ENCODE measurements around the gene RRH.
A peak's percentile ranks its signal among the peaks of the same experiment; 100 is the strongest.
"Not testable (repeated sequence)": the region's sequence is repeated elsewhere in the genome, so short reads cannot be mapped to it uniquely, and the experiment has no call there.

RRH gene, protein sequence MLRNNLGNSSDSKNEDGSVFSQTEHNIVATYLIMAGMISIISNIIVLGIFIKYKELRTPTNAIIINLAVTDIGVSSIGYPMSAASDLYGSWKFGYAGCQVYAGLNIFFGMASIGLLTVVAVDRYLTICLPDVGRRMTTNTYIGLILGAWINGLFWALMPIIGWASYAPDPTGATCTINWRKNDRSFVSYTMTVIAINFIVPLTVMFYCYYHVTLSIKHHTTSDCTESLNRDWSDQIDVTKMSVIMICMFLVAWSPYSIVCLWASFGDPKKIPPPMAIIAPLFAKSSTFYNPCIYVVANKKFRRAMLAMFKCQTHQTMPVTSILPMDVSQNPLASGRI

DNA sequence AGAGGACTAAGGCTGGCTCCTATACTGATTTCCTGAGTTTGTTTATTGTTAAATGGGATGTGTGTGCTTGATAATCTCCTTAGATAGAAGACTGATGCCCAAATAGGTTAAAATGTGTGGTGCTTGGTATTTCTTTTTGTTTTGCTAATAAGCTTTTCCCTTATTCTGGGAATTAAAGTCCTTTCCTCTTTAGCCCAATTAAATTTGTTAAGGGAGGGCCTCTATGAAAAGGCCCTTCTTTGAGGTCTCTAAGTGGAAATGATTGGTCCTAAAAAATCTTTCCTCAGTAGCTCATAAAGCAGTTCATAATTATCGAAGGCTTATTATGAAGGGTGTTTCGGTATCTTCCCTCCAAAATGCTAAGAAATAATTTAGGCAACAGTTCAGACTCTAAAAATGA is at the start of gene RRH:
Gene RRH (plus strand): TSS at position 301 of the 400 bp plus-strand sequence. CDS start 56 bp downstream, at position 357.
- no peaks in the 10 kb centered on the region for H3K27me3 Mint-ChIP-seq
- H3K36me3 Mint-ChIP-seq = no peaks in the 10 kb centered on the region
- H3K9me3 Mint-ChIP-seq (ENCODE audit: low read depth) = no peaks in the 10 kb centered on the region
- H3K27ac Mint-ChIP-seq = no peak within 1 kb of the TSS
- no peak within 1 kb of the TSS for H3K4me3 Mint-ChIP-seq
- peaks cover 2% of the 10 kb centered on the region for H3K4me1 Mint-ChIP-seq (ENCODE audit: low read depth)

DNA sequence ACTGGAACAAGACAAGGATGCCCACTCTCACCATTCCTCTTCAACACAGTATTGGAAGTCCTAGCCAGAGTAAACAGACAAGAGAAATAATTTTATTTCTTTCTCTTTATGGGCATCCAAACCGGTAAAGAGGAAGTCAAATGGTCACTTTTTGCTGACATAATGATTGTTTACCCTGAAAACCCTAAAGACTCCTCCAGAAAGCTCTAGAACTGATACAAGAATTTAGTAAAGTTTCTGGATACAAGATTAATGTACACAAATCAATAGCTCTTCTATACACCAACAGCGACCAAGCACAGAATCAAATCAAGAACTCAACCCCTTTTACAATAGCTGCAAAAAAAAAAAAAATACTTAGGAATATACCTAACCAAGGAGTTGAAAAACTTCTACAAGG is 45.7 kb upstream of the RRH start:
- H3K36me3 Mint-ChIP-seq; H3K4me1 Mint-ChIP-seq (ENCODE audit: low read depth); H3K27me3 Mint-ChIP-seq: not testable (repeated sequence)

DNA sequence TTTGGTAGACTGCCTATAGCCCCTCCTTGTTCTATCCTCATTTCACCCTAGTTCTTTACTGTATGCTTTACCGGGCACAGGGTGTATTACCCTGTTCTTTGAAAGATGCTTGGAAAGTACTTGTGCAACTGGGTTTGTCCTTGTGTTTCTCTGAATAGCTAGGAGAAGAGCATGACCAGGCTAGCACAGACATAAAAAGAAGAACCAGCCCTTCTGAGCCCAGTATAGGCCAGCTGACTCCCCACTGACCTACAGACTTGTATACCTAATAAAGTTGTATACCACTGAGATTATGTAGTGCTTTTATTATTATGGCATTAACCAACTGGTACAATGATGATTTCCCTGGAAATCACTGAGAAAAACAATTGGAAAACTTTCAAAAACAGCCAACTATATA is 40.9 kb upstream of the RRH start:
- no peaks in the 10 kb centered on the region for H3K27me3 Mint-ChIP-seq

More for the DNA sequence above, 45.7 kb upstream of the RRH start:
- not testable (repeated sequence) for H3K27ac Mint-ChIP-seq; H3K4me3 Mint-ChIP-seq; H3K9me3 Mint-ChIP-seq (ENCODE audit: low read depth)

DNA sequence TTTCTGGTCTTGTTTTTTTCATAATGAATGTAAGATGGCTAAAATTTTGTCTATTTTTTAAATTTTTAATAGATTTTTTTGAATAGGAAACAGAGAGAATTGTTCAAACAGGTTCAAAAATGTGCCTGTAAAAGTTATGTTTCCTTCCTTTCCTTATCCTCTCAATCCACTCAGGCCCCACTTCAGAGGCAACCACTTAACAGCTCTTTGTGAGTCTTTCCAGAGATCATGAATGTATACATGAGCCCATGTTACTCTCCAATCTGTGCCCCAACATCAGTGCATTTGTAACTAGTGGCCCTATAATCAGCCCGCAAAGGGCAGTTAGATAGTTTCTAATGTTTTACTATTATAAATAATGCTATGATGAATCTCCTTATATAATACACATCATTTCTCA is 40.0 kb upstream of the RRH start:
- Mint-ChIP-seq H3K9me3 (ENCODE audit: low read depth) (peaks cover 11% of the 10 kb centered on the region), H3K27ac (no peak overlapping the region), H3K4me1 (ENCODE audit: low read depth) (no peaks in the 10 kb centered on the region), H3K36me3 (no peaks in the 10 kb centered on the region), H3K27me3 (no peaks in the 10 kb centered on the region), H3K4me3 (no peak overlapping the region)

More for the DNA sequence above, 40.9 kb upstream of the RRH start:
- Mint-ChIP-seq H3K27ac (no peak overlapping the region), H3K4me3 (no peak overlapping the region), H3K36me3 (no peaks in the 10 kb centered on the region), H3K9me3 (ENCODE audit: low read depth) (peaks cover 11% of the 10 kb centered on the region), H3K4me1 (ENCODE audit: low read depth) (no peaks in the 10 kb centered on the region)

DNA sequence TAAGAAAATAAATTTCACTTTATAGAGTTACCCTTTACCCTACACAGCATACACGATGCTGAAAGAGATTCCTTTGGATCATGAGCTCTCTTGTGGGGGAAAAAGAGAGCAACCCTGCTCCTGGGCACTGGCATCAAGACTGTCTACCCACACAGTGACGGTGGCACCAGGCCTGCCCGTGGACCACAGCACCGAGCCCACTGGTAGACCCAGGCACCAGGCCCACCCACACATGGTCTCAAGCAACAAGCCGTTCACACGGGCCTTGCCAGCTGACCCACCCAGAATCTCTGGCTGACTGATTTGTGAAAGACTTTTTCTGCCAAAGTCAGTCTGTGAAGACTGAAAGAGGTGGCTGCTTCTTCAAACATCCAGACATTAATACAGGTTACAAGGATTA is 32.7 kb upstream of the RRH start:
- H3K27ac Mint-ChIP-seq = no peak overlapping the region
- no peaks in the 10 kb centered on the region for H3K4me1 Mint-ChIP-seq (ENCODE audit: low read depth)
- H3K27me3 Mint-ChIP-seq = peaks cover 4% of the 10 kb centered on the region
- no peak overlapping the region for H3K4me3 Mint-ChIP-seq
- peaks cover 15% of the 10 kb centered on the region for H3K9me3 Mint-ChIP-seq (ENCODE audit: low read depth)
- H3K36me3 Mint-ChIP-seq = peaks cover 9% of the 10 kb centered on the region

DNA sequence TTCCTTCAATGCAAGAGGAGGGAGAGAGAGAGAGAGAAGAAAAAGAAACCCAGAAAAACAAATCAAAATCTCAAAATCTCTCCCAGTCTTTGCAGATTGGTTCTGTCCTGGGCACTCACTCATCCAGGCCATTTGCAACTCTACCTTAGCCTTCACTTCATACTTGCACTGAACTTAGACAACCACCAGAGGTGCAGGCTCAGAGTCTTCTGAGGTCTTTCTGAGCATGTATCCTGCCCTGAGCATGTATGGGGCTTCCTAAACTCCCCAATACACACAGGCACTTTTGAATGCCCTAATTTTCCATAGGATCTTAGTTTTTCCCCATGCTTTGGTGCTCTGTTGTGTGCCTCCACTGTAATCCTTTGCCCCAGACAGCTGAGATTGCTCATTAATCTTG is 28.9 kb upstream of the RRH start:
- peaks cover 10% of the 10 kb centered on the region for H3K9me3 Mint-ChIP-seq (ENCODE audit: low read depth)
- H3K27me3 Mint-ChIP-seq = peaks cover 3% of the 10 kb centered on the region
- H3K27ac Mint-ChIP-seq = no peak overlapping the region
- H3K36me3 Mint-ChIP-seq = peaks cover 5% of the 10 kb centered on the region
- H3K4me1 Mint-ChIP-seq (ENCODE audit: low read depth) = no peaks in the 10 kb centered on the region
- H3K4me3 Mint-ChIP-seq = no peak overlapping the region

DNA sequence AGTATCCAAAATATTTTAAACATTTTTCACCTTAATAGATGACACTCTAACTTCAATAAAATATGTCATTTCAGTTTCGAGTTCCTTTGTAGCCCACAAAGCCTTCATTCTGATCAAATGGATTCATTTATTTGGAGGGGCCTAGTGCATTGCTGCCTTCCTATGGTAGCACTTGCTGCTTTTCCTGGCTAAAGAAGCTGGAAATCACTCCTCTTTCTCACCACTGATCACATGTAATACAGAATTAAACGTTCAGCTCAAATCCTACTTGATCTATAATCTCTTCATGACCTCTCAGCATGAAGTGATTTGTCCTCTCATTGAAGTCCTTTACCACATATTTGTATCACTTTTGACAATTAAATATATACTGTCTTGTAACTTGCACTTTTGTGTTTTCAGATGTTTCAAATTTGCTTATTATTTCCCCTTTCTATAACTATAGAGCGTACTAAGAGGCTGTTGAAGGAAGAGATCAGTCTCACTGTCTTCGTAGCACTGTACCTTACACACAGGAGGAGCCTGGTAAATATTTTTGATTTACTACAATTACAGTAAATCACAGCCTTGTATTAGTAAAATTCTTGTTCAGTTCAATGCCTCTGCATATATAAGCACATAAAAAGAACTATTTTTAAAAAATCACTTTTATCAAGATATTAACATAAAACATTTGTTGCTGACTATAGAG is 26.5 kb upstream of the RRH start:
- Mint-ChIP-seq H3K9me3 (ENCODE audit: low read depth) (no peaks in the 10 kb centered on the region), H3K27me3 (no peaks in the 10 kb centered on the region), H3K27ac (no peak overlapping the region), H3K4me3 (no peak overlapping the region), H3K36me3 (no peaks in the 10 kb centered on the region), H3K4me1 (ENCODE audit: low read depth) (no peaks in the 10 kb centered on the region)

DNA sequence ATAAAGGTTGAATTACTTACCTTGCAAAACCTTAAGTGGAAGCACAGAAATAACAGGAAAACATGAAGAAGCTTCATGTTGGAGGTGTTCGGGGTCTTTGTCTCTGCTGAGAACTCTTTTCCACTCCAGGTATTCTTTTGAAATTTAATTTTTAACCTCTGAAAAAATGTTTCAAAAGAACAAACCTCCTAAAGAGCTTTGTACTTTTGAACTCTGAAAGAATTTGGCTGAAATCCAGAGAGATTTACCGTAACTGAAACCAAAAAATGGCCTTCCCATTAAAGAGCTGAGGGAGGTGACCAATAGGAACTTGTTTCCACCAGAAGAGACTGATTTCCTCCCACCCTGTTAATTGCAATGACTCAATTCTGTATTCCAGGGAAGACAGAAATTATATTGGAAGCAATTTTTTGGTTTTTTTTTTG is 25.9 kb upstream of the RRH start, which contains the start of gene CFI:
Gene CFI (minus strand): TSS at position 105 of the 425 bp plus-strand sequence. CDS start 28 bp downstream, at position 77.
- no peak within 1 kb of the TSS for H3K4me3 Mint-ChIP-seq
- H3K9me3 Mint-ChIP-seq (ENCODE audit: low read depth) = no peaks in the 10 kb centered on the region
- no peaks in the 10 kb centered on the region for H3K4me1 Mint-ChIP-seq (ENCODE audit: low read depth)
- H3K27ac Mint-ChIP-seq = no peak within 1 kb of the TSS
- no peaks in the 10 kb centered on the region for H3K36me3 Mint-ChIP-seq
- H3K27me3 Mint-ChIP-seq = no peaks in the 10 kb centered on the region

DNA sequence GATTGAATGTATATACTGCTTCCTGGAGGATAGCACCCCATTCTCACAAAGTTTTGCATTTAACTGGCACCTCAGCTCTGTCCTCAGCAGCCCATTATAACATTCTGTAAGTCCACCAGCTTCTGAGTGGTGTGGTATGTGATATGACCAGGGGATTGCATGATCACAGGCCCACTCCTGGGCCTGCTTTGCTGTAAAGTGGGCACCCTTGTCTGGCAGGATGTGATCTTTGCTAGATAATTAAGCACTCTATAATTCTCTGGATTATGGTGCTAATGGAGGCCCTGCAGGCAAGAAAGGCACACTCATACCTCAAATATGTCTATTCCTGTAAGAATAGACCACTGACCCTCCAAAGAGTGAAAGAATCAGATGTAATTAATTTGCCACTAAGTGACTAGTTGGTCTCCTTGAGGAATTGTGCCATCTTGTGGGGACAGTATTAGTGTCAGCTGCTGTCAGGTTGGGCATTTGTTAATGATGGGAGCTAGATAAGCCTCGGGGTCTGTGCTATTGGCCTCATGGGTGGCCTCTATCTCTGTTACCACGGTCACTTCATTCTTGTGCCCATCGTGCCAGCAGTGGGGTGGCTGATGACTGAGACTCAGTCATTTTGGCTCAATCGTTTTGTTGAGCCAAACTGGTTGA is 23.7 kb upstream of the RRH start:
- H3K27me3 Mint-ChIP-seq = no peaks in the 10 kb centered on the region
- no peak overlapping the region for H3K27ac Mint-ChIP-seq
- H3K4me3 Mint-ChIP-seq = no peak overlapping the region
- no peaks in the 10 kb centered on the region for H3K36me3 Mint-ChIP-seq
- H3K4me1 Mint-ChIP-seq (ENCODE audit: low read depth) = no peaks in the 10 kb centered on the region
- no peaks in the 10 kb centered on the region for H3K9me3 Mint-ChIP-seq (ENCODE audit: low read depth)

DNA sequence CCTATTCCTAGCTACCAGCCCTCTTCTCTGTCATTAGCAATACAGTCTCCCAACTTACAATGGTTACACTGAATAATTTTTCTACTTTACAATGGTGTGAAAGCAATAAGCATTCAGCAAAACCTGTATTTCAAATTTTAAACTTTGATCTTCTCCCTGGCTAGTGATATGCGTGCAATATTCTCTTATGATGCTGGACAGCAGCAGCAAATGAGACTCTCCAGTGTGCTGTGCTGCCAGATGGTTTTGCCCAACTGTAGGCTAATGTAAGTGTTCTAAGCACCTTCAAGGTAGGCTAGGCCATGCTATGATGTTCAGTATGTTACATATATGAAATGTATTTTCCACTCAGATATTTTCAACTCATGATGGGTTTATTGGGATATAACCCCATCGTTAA is 18.1 kb upstream of the RRH start:
- Mint-ChIP-seq H3K4me1 (ENCODE audit: low read depth) (peaks cover 2% of the 10 kb centered on the region), H3K9me3 (ENCODE audit: low read depth) (no peaks in the 10 kb centered on the region), H3K4me3 (no peak overlapping the region), H3K27me3 (no peaks in the 10 kb centered on the region), H3K36me3 (no peaks in the 10 kb centered on the region), H3K27ac (no peak overlapping the region)

DNA sequence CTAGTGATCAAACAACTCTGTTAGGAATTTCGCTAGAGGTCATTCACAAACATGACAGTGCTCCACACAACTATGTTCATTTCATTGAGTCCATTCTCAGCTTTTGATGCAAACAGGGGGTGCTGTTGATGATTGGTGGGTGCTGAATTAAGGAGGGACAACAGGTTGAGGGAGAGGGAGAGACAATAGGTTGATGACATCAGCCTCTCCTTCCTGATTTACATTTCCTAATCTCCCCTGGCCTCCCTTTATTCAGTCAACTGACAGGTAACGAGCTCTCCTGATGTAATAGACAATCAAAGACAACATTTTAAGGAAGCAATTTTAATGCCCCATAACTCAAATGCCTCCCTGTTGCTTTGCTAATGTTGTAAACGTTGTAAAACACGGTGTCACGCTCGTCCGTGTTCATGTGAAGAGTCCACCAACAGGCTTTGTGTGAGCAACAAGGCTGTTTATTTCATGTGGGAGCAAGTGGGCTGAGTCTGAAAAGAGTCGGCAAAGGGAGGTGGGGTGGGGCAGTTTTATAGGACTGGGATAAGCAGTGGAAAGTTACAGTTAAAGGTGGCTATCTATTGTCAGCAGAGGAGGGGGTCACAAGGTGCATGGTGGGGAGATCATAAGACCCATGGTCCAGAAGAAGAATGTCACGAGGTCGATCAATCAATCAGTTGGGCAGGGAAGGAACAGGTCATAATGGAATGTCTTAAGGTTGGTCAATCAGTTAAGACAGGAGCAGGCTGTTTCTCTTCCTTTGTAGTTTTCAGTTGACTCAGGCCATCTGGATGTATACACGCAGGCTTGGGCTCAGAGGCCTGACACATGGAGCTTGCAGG is 17.0 kb upstream of the RRH start:
- peaks cover 10% of the 10 kb centered on the region for H3K4me1 Mint-ChIP-seq (ENCODE audit: low read depth)
- H3K4me3 Mint-ChIP-seq = no peak overlapping the region
- H3K9me3 Mint-ChIP-seq (ENCODE audit: low read depth) = no peaks in the 10 kb centered on the region
- H3K27me3 Mint-ChIP-seq = no peaks in the 10 kb centered on the region
- H3K36me3 Mint-ChIP-seq = no peaks in the 10 kb centered on the region
- H3K27ac Mint-ChIP-seq = no peak overlapping the region

DNA sequence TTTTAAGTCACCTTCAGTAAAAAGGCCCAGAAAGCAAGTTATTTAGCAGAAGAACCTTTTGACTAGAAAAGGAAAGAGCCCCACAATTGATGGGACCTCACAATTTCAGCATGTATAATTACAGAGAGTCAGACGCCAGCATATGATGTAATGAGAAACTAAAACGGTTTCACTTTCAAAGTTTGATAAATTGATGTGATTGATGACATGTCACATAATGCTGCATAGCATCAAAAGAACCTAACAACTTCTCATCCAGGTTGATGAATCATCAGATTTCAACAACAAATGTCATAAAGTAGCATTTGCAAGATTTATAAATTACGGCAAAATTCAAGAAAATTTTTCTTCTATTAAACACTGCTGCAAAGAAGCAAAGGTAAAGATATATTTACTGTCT is 16.1 kb upstream of the RRH start:
- H3K36me3 Mint-ChIP-seq = peaks cover 2% of the 10 kb centered on the region
- H3K27ac Mint-ChIP-seq = no peak overlapping the region
- H3K4me3 Mint-ChIP-seq = no peak overlapping the region

DNA sequence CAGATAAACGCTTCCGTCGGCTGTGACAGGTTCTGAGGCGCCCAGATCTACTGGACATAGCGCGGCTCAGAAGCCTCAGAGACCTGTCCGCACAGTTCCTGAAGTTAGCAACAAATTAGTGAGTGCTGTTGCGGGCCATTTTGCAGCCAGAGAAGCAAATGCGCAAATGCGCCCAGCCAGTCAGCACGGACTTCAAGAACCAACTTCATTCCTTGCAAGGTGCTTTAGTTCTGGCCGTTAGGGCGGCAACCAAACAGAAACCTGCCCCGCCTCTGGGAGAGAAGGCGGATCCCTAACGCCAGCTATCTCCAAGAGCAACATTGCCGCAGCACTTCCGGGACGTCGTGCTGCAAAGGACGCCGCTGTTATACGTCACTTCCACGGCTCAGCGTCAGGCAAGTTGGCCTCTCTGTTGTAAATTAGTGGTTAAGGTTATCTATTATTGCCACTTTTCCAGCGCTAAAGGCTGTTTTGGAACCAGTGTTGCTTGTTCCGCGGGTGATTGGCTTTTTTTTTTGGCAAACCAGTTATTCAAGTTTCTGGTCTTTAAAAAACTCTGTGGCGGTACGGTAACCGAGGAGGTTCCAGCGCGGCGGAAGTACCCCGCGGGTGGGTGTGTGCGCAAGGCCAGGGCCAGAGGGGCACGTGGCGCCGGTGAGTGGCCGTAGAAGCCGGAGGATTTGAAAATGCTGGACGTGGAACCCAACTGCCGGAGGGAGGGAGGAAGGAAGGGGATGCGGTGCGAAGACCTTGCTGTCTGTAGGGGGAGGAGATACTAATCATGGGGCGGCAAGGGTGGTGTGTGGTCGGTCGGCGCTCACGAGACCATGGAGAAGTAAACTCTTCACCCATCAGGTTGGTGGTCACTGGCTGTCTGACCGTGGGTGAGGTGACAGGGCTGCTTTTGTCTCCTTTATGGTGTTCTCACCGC is 12.4 kb upstream of the RRH start, which contains the start of gene GAR1:
Gene GAR1 (plus strand): TSS at position 612 of the 931 bp plus-strand sequence. CDS start 403 bp downstream, outside the sequence.
- peak within 1 kb of the TSS; percentile 99 for H3K4me3 Mint-ChIP-seq
- peaks cover 45% of the 10 kb centered on the region for H3K4me1 Mint-ChIP-seq (ENCODE audit: low read depth)
- H3K9me3 Mint-ChIP-seq (ENCODE audit: low read depth) = no peaks in the 10 kb centered on the region
- peak within 1 kb of the TSS; percentile 99 for H3K27ac Mint-ChIP-seq
- peaks cover 18% of the 10 kb centered on the region for H3K36me3 Mint-ChIP-seq
- no peaks in the 10 kb centered on the region for H3K27me3 Mint-ChIP-seq

More for the DNA sequence above, 16.1 kb upstream of the RRH start:
- H3K4me1 Mint-ChIP-seq (ENCODE audit: low read depth) = peaks cover 16% of the 10 kb centered on the region
- no peaks in the 10 kb centered on the region for H3K27me3 Mint-ChIP-seq
- no peaks in the 10 kb centered on the region for H3K9me3 Mint-ChIP-seq (ENCODE audit: low read depth)

DNA sequence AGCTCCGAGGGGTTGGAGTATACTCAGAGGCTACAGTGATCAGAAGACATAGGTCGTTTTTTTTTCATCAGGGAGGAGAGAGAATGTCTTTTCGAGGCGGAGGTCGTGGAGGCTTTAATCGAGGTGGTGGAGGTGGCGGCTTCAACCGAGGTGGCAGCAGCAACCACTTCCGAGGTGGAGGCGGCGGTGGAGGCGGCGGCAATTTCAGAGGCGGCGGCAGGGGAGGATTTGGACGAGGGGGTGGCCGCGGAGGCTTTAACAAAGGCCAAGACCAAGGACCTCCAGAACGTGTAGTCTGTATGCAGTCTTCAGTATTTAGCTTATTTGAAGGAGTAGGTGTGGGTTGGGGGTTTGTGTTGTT is 11.7 kb upstream of the RRH start:
- peaks cover 18% of the 10 kb centered on the region for H3K36me3 Mint-ChIP-seq
- peaks cover 50% of the 10 kb centered on the region for H3K4me1 Mint-ChIP-seq (ENCODE audit: low read depth)
- no peaks in the 10 kb centered on the region for H3K9me3 Mint-ChIP-seq (ENCODE audit: low read depth)
- no peaks in the 10 kb centered on the region for H3K27me3 Mint-ChIP-seq
- H3K27ac Mint-ChIP-seq = peak overlapping the region; percentile 99
- H3K4me3 Mint-ChIP-seq = peak overlapping the region; percentile 99

Data from activated naive CD8-positive, alpha-beta T cell (primary cell).